K562 (cell line): ENCODE measurements around the gene TANC1. TPM values are rescaled to one million over a fixed set of nuclear protein-coding genes. Genes with fewer than 3 reads are reported as not detected.

Experiments used
- CTBP1 ChIP-seq: fragments of 450-650 bp; IDR thresholded peaks from 2 replicates; pipeline ENCODE4 v1.6.1; 2016; ENCODE audit warnings: borderline replicate concordance
- ETS1 ChIP-seq: conservative IDR thresholded peaks from 2 replicates; pipeline ENCODE4 v1.6.1; 2011; ENCODE audit warnings: low read depth, mild to moderate bottlenecking, low read length; ENCODE audit not compliant: control insufficient read depth
- EWSR1 ChIP-seq: fragments of 450-650 bp; IDR thresholded peaks from 2 replicates; pipeline ENCODE4 v1.6.1; 2018; ENCODE audit warnings: borderline replicate concordance, mild to moderate bottlenecking, low read depth, moderate library complexity; ENCODE audit not compliant: partially characterized antibody
- GATA2 ChIP-seq: sonication (generic); formaldehyde crosslinking; IDR thresholded peaks from 2 replicates; pipeline ENCODE4 v1.4.0; 2020; ENCODE audit warnings: mild to moderate bottlenecking, missing genetic modification reagents
- KAT7 ChIP-seq: sonication (generic); formaldehyde crosslinking; IDR thresholded peaks from 2 replicates; pipeline ENCODE4 v1.8.0; 2022; ENCODE audit warnings: missing genetic modification reagents, mild to moderate bottlenecking, borderline replicate concordance
- MAFK ChIP-seq: IDR thresholded peaks from 2 replicates; pipeline ENCODE4 v1.6.1; 2011; ENCODE audit warnings: low read length, improper control_type of control experiment
- SMAD1 ChIP-seq: fragments of 150-350 bp; IDR thresholded peaks from 2 replicates; pipeline ENCODE4 v1.6.1; 2014; ENCODE audit warnings: low read length, low read depth; ENCODE audit not compliant: partially characterized antibody
- SRSF3 ChIP-seq: fragments of 200-400 bp; formaldehyde crosslinking; IDR thresholded peaks from 2 replicates; pipeline ENCODE4 v1.6.1; 2016; ENCODE audit warnings: mild to moderate bottlenecking, low read length, moderate library complexity; ENCODE audit not compliant: insufficient read depth
- WHSC1 ChIP-seq: IDR thresholded peaks from one replicate; pipeline ENCODE4 v1.6.1; 2012; ENCODE audit warnings: low read length, control low read depth, inconsistent platforms
- XRCC4 ChIP-seq: IDR thresholded peaks from one replicate; pipeline ENCODE4 v1.6.1; 2011; ENCODE audit not compliant: insufficient read depth, insufficient read length; ENCODE audit errors: extremely low read depth
- ZEB2 ChIP-seq: fragments of 450-650 bp; IDR thresholded peaks from 2 replicates; pipeline ENCODE4 v1.6.1; 2016
- ZFP91 ChIP-seq: sonication (generic); formaldehyde crosslinking; IDR thresholded peaks from 2 replicates; pipeline ENCODE4 v1.8.0; 2022; ENCODE audit warnings: mild to moderate bottlenecking, missing genetic modification reagents
- ZNF121 ChIP-seq: sonication (generic); formaldehyde crosslinking; conservative IDR thresholded peaks from 2 replicates; pipeline ENCODE4 v1.8.0; 2022; ENCODE audit warnings: missing genetic modification reagents
- ZNF174 ChIP-seq: fragments of 250-450 bp; sonication (Bioruptor Pico); IDR thresholded peaks from 2 replicates; pipeline ENCODE4 v1.4.0; 2020; ENCODE audit warnings: mild to moderate bottlenecking
- ZNF253 ChIP-seq: fragments of 250-450 bp; sonication (Bioruptor Pico); conservative IDR thresholded peaks from 2 replicates; pipeline ENCODE4 v1.6.1; 2021; ENCODE audit warnings: mild to moderate bottlenecking
- ZNF354B ChIP-seq: fragments of 250-450 bp; sonication (Bioruptor Pico); IDR thresholded peaks from 2 replicates; pipeline ENCODE4 v1.4.0; 2020
- polyA plus RNA-seq, 8 experiments: library from polyadenylated mRNA; depleted of rRNA in 4 of 8; stranded (reverse) in 5 of 8; unstranded in 3 of 8; fragments of >200 nt; fragmentation: Nextera tagmentation in 2 of 8; fragmentation: Illumina TruSeq in 1 of 8; extraction: Ambion mirVana in 2 of 8; extraction: Trizol in 1 of 8; gene quantifications; 2 replicates each; pipeline versions ENCODE4 v1.2.1 to v1.2.3, GENCODE V29; 2011 to 2014; ENCODE audit warnings: inconsistent platforms in 1 of 8, missing spikeins in 1 of 8
- total RNA-seq, 7 experiments: library from RNA; depleted of rRNA in 6 of 7; stranded (reverse); fragments of >200 nt in 6 of 7; fragmentation: Illumina TruSeq in 2 of 7; extraction: Trizol in 2 of 7; gene quantifications; 2 replicates each; pipeline versions ENCODE4 v1.2.1 to v1.2.3, GENCODE V29; 2011 to 2021; ENCODE audit warnings: low replicate concordance in 1 of 7
- TF ChIP-seq, protein P1 (sequence below): fragments of 250-450 bp; sonication (Bioruptor Pico); IDR thresholded peaks from 2 replicates; pipeline ENCODE4 v1.5.0; 2020; ENCODE audit warnings: mild to moderate bottlenecking, borderline replicate concordance
- TF ChIP-seq, protein P2 (sequence below): sonication (generic); formaldehyde crosslinking; IDR thresholded peaks from 2 replicates; pipeline ENCODE4 v1.8.1; 2023; ENCODE audit warnings: mild to moderate bottlenecking, missing genetic modification reagents

Gene TANC1
- total and polyA plus RNA-seq, 9 of the 15 experiments (the other 6 are each of a cell fraction or from before 2014, with no cell fraction given): under 0.01 to 0.20 (median 0.07) TPM; not detected in 1

DNA sequence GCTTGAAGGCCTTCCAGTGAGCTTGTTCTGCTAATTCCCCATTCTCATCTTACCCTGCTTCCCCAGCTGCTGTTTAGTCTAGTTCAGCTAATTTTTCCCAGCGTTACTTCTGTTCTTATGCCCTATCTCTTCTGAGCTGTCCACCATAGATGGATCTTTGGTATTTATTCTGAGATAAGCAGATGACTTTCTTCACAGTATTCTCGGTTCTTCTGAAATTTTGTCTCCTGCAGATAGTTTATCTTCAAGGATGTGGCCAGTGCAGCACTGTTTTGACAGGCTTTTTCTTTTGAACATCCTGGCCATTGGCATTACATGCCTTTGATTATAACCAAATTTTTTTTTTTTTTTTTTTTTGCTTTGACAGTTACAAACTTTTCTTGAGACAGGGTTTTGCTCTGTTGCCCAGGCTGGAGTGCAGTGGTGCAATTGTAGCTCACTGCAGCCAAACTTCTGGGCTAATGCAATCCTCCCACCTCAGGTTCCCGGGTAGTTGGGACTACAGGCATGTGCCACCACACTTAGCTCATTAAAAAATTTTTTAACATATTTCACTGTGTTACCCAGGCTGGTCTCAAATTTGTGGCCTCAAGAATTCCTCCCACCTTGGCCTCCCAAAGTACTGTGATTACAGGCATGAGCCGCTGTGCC lies 183.8 kb downstream of the TANC1 start (continued):
- TF ChIP-seq, protein P1, sequence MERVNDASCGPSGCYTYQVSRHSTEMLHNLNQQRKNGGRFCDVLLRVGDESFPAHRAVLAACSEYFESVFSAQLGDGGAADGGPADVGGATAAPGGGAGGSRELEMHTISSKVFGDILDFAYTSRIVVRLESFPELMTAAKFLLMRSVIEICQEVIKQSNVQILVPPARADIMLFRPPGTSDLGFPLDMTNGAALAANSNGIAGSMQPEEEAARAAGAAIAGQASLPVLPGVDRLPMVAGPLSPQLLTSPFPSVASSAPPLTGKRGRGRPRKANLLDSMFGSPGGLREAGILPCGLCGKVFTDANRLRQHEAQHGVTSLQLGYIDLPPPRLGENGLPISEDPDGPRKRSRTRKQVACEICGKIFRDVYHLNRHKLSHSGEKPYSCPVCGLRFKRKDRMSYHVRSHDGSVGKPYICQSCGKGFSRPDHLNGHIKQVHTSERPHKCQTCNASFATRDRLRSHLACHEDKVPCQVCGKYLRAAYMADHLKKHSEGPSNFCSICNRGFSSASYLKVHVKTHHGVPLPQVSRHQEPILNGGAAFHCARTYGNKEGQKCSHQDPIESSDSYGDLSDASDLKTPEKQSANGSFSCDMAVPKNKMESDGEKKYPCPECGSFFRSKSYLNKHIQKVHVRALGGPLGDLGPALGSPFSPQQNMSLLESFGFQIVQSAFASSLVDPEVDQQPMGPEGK (CRISPR knock-in tag): no peak
- TF ChIP-seq ETS1 (no peak), ZNF174 (CRISPR knock-in tag) (no peak), ZFP91 (CRISPR knock-in tag) (no peak), SMAD1 (no peak), MAFK (peak; percentile 22; the same call in 1 of the 2 replicates), GATA2 (CRISPR knock-in tag) (peak; percentile 84), CTBP1 (peak; percentile 95), XRCC4 (no peak), EWSR1 (no peak), KAT7 (no peak), ZNF354B (CRISPR knock-in tag) (no peak), ZNF121 (CRISPR knock-in tag) (no peak), ZNF253 (CRISPR knock-in tag) (no peak), SRSF3 (no peak), WHSC1 (no peak), ZEB2 (peak; percentile 65; the same call in 1 of the 2 replicates)
- TF ChIP-seq, protein P2, sequence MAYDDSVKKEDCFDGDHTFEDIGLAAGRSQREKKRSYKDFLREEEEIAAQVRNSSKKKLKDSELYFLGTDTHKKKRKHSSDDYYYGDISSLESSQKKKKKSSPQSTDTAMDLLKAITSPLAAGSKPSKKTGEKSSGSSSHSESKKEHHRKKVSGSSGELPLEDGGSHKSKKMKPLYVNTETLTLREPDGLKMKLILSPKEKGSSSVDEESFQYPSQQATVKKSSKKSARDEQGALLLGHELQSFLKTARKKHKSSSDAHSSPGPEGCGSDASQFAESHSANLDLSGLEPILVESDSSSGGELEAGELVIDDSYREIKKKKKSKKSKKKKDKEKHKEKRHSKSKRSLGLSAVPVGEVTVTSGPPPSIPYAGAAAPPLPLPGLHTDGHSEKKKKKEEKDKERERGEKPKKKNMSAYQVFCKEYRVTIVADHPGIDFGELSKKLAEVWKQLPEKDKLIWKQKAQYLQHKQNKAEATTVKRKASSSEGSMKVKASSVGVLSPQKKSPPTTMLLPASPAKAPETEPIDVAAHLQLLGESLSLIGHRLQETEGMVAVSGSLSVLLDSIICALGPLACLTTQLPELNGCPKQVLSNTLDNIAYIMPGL (CRISPR knock-in tag): no peak
